ENCODE results near the gene GNG11. TPM values are rescaled to one million over a fixed set of nuclear protein-coding genes. Genes with fewer than 3 reads are reported as not detected.

The GNG11 gene
- total RNA-seq, 1 experiment from 2014 or later, result 7.0 TPM

DNA sequence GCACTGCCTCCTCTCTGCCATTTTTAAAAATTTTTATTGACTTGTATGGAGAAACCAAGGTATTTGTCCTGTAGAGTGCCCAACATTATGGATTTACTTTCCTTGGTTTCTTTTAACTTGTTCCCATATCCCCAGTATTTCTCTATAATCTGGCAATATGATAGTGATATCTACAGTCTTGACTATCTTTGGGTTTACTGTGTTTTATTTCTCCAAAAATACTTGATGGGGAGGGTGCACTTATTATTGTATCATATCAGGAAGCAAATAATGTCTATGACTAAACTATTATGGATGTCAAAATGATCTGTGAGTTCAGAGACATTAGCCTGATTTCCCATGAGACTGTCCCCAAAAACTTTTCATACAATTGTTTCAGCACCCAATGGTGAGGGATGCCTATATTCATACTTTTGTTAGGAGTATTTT, 37.6 kb upstream of the GNG11 start:
- intact Hi-C loops (cut with micrococcal nuclease; ENCODE audit: unreplicated experiment), result no loop called here
- no peak for ATAC-seq

DNA sequence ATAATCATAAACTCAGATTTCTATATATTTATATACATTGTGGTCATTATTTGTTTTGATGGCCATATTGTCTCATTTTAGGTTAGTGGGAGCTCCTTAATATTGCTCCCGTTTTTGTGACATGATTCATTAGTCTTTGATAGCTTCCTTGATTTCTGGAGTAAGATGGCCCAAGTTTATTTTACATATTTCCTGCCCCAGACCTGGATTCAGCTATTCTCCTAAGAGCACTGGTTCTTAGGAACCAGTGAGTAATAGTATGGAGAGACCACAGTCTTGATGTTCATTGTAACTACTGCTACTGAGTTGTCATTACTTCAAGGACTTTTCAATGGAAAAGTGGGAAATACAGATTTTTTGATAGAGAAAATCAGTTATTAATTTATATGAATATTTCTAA, 37.0 kb upstream of the GNG11 start:
- Histone ChIP-seq H3K27me3 (ENCODE audit: control insufficient read depth, insufficient read depth, low read length) (no peaks in the 10 kb centered on the region; the same call in none of the 2 replicates), H3K27ac (ENCODE audit: low read length) (no peak overlapping the region), H3K4me3 (ENCODE audit: low read depth in 2 of 2, low read length in 2 of 2) (no peak overlapping the region), H3K9me3 (ENCODE audit: control insufficient read depth, insufficient read depth, low read depth, low read length) (no peaks in the 10 kb centered on the region), H3K36me3 (ENCODE audit: control insufficient read depth, insufficient read depth, low read length) (no peaks in the 10 kb centered on the region), H3K4me1 (ENCODE audit: control insufficient read depth, insufficient read depth, low read length) (no peaks in the 10 kb centered on the region)
- TF ChIP-seq TCF7L2 (IDR thresholded peaks at IDR 0.05; ENCODE audit: low read depth, low read length) (no peak), SIN3A (IDR thresholded peaks at IDR 0.05; ENCODE audit: borderline replicate concordance, insufficient read depth, low read depth, low read length) (no peak), POLR2AphosphoS5 (IDR thresholded peaks at IDR 0.05; ENCODE audit: low read depth, low read length) (no peak)
- TF ChIP-seq, protein P1, sequence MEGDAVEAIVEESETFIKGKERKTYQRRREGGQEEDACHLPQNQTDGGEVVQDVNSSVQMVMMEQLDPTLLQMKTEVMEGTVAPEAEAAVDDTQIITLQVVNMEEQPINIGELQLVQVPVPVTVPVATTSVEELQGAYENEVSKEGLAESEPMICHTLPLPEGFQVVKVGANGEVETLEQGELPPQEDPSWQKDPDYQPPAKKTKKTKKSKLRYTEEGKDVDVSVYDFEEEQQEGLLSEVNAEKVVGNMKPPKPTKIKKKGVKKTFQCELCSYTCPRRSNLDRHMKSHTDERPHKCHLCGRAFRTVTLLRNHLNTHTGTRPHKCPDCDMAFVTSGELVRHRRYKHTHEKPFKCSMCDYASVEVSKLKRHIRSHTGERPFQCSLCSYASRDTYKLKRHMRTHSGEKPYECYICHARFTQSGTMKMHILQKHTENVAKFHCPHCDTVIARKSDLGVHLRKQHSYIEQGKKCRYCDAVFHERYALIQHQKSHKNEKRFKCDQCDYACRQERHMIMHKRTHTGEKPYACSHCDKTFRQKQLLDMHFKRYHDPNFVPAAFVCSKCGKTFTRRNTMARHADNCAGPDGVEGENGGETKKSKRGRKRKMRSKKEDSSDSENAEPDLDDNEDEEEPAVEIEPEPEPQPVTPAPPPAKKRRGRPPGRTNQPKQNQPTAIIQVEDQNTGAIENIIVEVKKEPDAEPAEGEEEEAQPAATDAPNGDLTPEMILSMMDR (IDR thresholded peaks at IDR 0.05), result no peak
- TF ChIP-seq, protein P2, sequence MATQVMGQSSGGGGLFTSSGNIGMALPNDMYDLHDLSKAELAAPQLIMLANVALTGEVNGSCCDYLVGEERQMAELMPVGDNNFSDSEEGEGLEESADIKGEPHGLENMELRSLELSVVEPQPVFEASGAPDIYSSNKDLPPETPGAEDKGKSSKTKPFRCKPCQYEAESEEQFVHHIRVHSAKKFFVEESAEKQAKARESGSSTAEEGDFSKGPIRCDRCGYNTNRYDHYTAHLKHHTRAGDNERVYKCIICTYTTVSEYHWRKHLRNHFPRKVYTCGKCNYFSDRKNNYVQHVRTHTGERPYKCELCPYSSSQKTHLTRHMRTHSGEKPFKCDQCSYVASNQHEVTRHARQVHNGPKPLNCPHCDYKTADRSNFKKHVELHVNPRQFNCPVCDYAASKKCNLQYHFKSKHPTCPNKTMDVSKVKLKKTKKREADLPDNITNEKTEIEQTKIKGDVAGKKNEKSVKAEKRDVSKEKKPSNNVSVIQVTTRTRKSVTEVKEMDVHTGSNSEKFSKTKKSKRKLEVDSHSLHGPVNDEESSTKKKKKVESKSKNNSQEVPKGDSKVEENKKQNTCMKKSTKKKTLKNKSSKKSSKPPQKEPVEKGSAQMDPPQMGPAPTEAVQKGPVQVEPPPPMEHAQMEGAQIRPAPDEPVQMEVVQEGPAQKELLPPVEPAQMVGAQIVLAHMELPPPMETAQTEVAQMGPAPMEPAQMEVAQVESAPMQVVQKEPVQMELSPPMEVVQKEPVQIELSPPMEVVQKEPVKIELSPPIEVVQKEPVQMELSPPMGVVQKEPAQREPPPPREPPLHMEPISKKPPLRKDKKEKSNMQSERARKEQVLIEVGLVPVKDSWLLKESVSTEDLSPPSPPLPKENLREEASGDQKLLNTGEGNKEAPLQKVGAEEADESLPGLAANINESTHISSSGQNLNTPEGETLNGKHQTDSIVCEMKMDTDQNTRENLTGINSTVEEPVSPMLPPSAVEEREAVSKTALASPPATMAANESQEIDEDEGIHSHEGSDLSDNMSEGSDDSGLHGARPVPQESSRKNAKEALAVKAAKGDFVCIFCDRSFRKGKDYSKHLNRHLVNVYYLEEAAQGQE (IDR thresholded peaks at IDR 0.05; ENCODE audit: insufficient read depth in 1 of 2, low read depth in 2 of 2, low read length in 1 of 2), result no peak
- DNase-seq (ENCODE audit: low read depth, low spot score) (no peak), ATAC-seq (no peak)
- BruUV-seq (replicated peaks), result no TSS peak
- CTCF ChIA-PET, result no interaction called here
- intact Hi-C loops (cut with micrococcal nuclease; ENCODE audit: unreplicated experiment), result no loop called here
- in situ Hi-C loops (cut with HindIII; ENCODE audit: low pct_unique_long_range_greater_than_20kb, low sequenced_read_pairs), result no loop called here
- POLR2A ChIA-PET, result no interaction called here

More for the DNA sequence above, 37.6 kb upstream of the GNG11 start:
- TF ChIP-seq, protein P1 (IDR thresholded peaks at IDR 0.05), result no peak
- no peak for TF ChIP-seq TCF7L2 (IDR thresholded peaks at IDR 0.05; ENCODE audit: low read depth, low read length)
- no peak for TF ChIP-seq SIN3A (IDR thresholded peaks at IDR 0.05; ENCODE audit: borderline replicate concordance, insufficient read depth, low read depth, low read length)
- TF ChIP-seq POLR2AphosphoS5 (IDR thresholded peaks at IDR 0.05; ENCODE audit: low read depth, low read length), result no peak
- TF ChIP-seq, protein P2 (IDR thresholded peaks at IDR 0.05; ENCODE audit: insufficient read depth in 1 of 2, low read depth in 2 of 2, low read length in 1 of 2), result no peak
- in situ Hi-C loops (cut with HindIII; ENCODE audit: low pct_unique_long_range_greater_than_20kb, low sequenced_read_pairs), result no loop called here
- no peaks in the 10 kb centered on the region for H3K36me3 ChIP-seq (ENCODE audit: control insufficient read depth, insufficient read depth, low read length)
- no peak for DNase-seq (ENCODE audit: low read depth, low spot score)
- H3K9me3 ChIP-seq (ENCODE audit: control insufficient read depth, insufficient read depth, low read depth, low read length), result no peaks in the 10 kb centered on the region
- H3K27me3 ChIP-seq (ENCODE audit: control insufficient read depth, insufficient read depth, low read length), result no peaks in the 10 kb centered on the region; the same call in none of the 2 replicates
- POLR2A ChIA-PET, result no interaction called here
- no peak overlapping the region for H3K27ac ChIP-seq (ENCODE audit: low read length)
- no peak overlapping the region for H3K4me3 ChIP-seq (ENCODE audit: low read depth in 2 of 2, low read length in 2 of 2)
- CTCF ChIA-PET, result no interaction called here
- no TSS peak for BruUV-seq (replicated peaks)
- no peaks in the 10 kb centered on the region for H3K4me1 ChIP-seq (ENCODE audit: control insufficient read depth, insufficient read depth, low read length)
